AG09309 (cell line): Measurements from ENCODE around the gene NCOA7.

Experiments
- DNase-seq: peaks from one replicate; pipeline ENCODE4 v3.0.0-alpha.2; 2010; ENCODE audit warnings: low read depth
- H3K4me3 ChIP-seq: 2 replicates; pipeline ENCODE4 v1.5.1; 2011; ENCODE audit warnings: mild to moderate bottlenecking, low read depth, low read length, moderate library complexity; ENCODE audit not compliant: control insufficient read depth
- CTCF ChIP-seq: IDR thresholded peaks from 2 replicates; pipeline ENCODE4 v1.5.1; 2011; ENCODE audit warnings: mild to moderate bottlenecking, low read depth, low read length, inconsistent platforms; ENCODE audit not compliant: insufficient read depth, control insufficient read depth; ENCODE audit errors: missing control alignments

NCOA7 gene

GRCh38 chr6:125923366-125923877 is 132.7 kb downstream of the NCOA7 start:
- H3K4me3 ChIP-seq, result no peak overlapping the region
- TF ChIP-seq CTCF, result no peak
- DNase-seq, result no peak

GRCh38 chr6:125924169-125924568 is 133.4 kb downstream of the NCOA7 start:
- DNase-seq, result no peak
- H3K4me3 ChIP-seq, result no peak overlapping the region
- no peak for TF ChIP-seq CTCF

DNA sequence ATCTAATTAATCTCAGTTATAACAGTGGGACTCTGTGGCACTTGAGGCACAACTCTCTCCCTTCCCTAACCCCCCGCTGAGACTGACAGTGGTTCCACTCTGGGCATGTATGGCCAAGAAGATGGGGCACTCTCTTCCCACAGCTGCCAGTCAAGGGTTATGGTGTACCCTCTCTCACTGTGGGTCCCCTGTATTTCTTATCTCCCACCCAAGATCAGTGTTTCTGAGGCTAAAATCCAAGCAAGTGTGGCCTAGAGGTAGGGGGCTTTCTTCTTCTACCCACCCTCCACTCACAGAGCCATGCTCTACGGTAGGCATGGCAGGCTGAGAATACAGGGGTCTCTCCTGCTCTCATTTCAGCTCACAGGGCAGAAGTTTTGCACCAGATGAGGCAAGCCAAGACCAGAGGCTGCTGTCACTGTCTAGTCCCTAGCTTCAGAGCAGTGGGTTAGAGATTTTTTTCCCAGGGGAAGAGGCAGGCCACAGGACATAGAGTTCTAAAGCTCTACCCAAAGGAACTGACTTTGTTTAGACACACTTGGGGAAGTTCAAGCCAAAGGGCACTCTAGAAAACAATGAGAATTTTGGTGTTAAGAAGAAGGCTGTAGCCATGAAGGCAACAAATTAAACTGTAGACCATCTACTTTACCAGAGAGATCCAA is 134.1 kb downstream of the NCOA7 start:
- no peak for DNase-seq
- no peak for TF ChIP-seq CTCF
- no peak overlapping the region for H3K4me3 ChIP-seq

DNA sequence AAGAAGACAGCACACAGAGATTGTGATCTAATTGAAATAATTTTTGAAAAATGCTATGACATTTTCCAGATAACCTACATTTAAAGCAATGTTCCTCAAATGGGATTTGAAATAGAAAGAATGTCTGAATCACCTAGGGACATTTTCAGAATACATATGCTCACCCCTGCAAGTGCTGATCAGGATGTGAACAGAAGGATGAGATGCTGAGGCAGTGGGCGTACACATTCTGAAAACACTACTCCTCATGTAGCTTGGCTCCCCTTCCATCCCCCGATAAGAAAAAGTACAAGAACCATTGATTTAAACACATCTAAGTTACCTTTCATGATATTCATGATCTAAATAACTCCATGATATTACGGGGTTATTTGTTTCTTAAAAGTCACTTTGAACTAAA is 136.0 kb downstream of the NCOA7 start:
- no peak for TF ChIP-seq CTCF
- H3K4me3 ChIP-seq, result no peak overlapping the region
- DNase-seq, result no peak

GRCh38 chr6:125927761-125928160 is 137.0 kb downstream of the NCOA7 start:
- TF ChIP-seq CTCF, result no peak
- H3K4me3 ChIP-seq, result no peak overlapping the region
- DNase-seq, result no peak

DNA sequence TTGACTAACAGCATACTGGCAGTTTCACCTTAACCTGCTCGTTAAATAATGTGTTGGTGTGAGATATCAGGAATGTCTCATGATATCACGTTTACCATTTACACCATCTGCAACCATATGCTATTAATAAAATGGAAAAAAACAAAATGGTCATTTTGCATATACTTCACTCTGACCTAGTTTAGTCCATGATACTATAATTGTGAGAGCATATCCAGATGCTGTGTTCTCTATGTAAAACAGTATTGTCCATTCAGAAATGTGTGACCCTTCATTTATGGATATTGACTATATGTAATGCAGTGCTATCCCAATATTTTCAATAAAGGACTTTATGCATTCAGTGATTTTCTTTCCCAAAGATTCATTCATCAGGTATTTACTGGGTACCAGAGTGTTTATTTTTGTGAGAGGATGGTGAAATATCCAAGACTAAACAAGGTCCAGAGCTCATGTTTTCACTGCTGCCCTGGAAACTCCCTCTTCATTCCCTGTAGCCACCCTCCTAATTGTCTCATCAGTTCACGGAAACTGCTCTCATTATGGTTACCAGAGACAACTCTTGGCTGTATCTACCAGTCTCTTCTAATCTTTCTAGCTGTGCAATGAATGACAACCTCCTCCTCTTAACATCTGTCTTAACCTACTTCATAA is 140.1 kb downstream of the NCOA7 start:
- TF ChIP-seq CTCF, result no peak
- peak; percentile 55 for DNase-seq
- no peak overlapping the region for H3K4me3 ChIP-seq
